Measurements from ENCODE around the gene DCK.
"Not testable (repeated sequence)": the region's sequence is repeated elsewhere in the genome, so short reads cannot be mapped to it uniquely, and the experiment has no call there.

Gene DCK

GRCh38 chr4:70993181-70994068 is at the start of gene DCK:
Gene DCK (plus strand): TSS chr4:70993649. CDS start chr4:70993836, 187 bp downstream.
- peak; percentile 65 for DNase-seq (ENCODE audit: low read depth, low spot score)

DNA sequence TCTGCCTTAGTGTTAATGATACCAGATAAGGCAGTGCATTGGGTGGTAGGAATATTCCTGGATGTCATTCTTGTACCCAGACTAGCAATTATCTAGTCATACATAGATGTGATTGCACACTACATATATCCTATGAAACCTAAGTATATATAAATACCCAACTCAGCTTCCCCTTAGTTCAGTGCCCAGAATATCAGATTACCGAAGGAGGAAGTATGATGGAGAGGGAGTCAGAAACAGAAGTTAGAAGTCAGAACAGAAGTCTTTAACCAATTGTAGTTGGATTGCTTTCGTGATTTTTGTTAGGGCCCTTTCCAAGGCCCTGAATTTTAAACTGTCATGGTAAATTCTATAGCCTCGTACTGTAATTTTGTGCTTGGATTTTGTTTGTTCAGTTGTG is 48.4 kb upstream of the DCK start:
- no peak for DNase-seq (ENCODE audit: low read depth, low spot score)

- no peak for DNase-seq (ENCODE audit: low read depth, low spot score)
These were observed 47.9 kb upstream of the DCK start for GRCh38 chr4:70945452-70946055.

DNA sequence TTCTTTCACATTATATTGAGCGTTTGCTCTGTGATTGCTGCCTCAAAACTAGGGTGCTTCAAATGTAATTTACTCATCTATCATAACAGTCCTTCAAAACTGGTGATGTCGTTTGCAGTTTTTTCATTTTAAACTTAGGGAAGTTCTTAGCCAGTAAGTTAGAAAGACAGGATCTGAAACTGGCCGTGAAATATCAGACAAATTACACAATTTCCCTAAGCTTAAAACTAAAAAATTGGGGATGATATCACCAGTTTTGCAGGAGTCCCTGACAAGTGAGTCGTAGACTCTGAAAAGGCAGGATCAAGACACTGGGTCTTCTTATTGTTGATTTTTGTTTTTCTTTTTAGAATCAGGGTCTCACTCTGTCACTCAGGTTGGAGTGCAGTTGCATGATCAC is 46.5 kb upstream of the DCK start:
- DNase-seq (ENCODE audit: low read depth, low spot score), result no peak

- no peak for DNase-seq (ENCODE audit: low read depth, low spot score)
These were observed 44.7 kb upstream of the DCK start for GRCh38 chr4:70948665-70949260.

DNA sequence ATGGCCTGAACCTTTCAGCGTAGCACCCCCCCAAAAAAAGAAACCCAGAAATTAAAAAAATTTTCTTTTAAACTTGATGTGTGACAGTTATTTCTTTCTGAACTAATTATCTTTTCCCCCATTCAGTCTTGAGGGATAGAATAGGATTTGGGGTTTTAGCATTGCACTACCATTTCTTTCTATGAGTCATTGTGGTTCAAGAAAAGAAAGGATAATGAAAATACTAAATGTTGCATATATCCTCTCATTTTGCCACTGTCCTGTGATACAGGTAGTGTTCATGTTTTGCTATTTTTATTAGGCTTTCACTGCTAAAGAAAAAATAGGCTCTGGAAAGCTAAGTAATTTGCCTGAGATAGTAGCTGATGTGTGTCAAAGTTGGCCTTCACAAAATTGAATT is 39.4 kb upstream of the DCK start:
- no peak for DNase-seq (ENCODE audit: low read depth, low spot score)

DNA sequence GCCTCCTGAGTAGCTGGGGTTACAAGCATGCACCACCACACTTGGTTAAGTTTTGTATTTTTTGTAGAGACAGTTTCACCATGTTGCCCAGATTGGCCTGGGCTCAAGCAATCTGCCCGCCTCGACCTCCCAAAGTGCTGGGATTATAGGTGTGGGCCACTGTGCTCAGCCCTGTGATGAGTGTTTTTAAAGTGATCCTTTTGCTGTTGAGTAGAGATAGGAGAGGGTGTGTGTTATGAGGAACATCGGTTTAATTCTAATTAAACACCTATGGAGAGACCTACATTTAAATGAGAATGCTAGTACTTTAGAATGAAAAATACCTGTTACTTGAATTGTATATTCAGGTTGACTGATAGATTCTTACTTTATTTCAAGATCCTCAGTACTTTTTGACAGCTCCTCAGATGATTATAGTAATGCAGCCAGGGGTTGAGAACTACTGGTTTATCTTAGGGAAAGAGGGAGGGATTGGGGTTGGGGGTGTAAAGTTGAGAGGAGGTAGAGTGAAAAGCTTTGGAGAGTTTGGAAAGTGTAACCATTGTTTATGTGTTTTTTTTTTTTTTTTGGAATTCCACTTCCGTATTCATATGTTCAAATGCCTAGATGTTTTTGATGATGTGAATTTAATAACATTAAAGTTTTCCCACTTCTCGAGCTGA is 36.8 kb upstream of the DCK start:
- DNase-seq (ENCODE audit: low read depth, low spot score), result no peak

DNA sequence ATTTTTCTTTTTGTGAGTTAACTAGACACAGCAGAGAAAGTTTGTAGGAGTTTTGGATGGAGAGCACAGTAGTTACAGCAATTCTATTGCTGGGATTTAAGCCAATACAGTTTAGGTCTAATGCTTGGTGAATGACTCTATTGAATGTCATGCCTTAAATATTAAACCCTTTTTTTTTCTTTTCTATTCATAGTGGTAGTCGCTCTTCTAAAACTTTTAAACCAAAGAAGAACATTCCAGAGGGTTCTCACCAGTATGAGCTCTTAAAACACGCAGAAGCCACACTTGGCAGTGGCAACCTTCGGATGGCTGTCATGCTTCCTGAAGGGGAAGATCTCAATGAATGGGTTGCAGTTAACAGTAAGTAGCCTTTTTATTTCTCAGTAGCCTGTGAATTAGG is 34.8 kb upstream of the DCK start:
- no peak for DNase-seq (ENCODE audit: low read depth, low spot score)

- DNase-seq (ENCODE audit: low read depth, low spot score), result no peak
These were observed 24.4 kb upstream of the DCK start for GRCh38 chr4:70969076-70969475.

- no peak for DNase-seq (ENCODE audit: low read depth, low spot score)
These were observed 17.2 kb upstream of the DCK start for GRCh38 chr4:70976252-70976651.

DNA sequence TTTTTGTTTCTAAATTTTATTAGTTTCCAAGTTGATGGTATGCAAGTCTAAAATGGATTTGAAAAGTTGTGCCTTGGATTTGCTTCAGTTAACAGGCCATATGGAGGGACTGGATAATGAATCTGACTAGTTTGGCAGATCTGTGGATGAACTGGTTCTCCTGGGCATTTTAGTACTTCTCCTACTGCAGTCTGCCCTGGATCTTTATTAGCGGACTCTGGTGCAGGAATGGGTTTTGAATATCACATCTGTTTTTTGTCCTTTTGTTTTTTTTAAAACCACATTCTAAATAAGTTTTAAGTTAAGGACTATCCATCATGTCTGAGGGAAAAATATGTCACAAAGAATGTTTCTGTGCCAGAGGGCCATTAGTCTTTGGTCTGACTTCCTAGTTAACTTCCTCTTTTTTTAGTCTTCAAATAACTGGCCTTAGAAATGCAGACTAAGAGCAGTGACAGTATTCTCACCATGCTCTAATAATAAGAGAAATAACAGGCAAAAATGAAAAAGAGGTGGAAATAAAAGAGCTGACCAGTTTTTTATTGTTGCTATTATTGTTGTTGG is 13.9 kb upstream of the DCK start:
- DNase-seq (ENCODE audit: low read depth, low spot score), result no peak

- no peak for DNase-seq (ENCODE audit: low read depth, low spot score)
These were observed 13.3 kb upstream of the DCK start for GRCh38 chr4:70980196-70980595.

- no peak for DNase-seq (ENCODE audit: low read depth, low spot score)
These were observed 9.3 kb upstream of the DCK start for GRCh38 chr4:70984106-70984505.

DNA sequence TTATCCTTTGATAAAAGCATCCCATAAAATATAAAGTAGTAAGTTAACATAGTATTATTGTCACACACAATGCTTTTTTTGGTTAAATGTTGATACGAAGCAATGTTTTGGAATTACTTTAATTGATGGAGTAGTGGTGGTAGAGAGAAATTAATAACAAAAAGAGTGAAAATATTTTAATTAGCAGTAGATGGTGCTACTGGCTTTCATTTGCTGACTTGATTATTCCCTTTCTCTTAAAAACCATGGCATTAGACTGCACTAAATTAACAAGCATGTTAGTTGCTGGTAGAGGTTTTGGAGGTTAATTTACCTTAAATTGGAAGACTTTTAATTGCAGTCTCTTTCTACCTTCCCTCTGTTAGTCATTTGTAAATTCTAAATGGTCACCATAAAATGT is 8.9 kb upstream of the DCK start:
- DNase-seq (ENCODE audit: low read depth, low spot score), result no peak

GRCh38 chr4:70991596-70991995 is 1.9 kb upstream of the DCK start:
- no peak for DNase-seq (ENCODE audit: low read depth, low spot score)

GRCh38 chr4:70992391-70992881 is 1.0 kb upstream of the DCK start:
- DNase-seq (ENCODE audit: low read depth, low spot score), result no peak

- DNase-seq (ENCODE audit: low read depth, low spot score), result no peak
These were observed 569 bp downstream of the DCK start for GRCh38 chr4:70994069-70994366.

DNA sequence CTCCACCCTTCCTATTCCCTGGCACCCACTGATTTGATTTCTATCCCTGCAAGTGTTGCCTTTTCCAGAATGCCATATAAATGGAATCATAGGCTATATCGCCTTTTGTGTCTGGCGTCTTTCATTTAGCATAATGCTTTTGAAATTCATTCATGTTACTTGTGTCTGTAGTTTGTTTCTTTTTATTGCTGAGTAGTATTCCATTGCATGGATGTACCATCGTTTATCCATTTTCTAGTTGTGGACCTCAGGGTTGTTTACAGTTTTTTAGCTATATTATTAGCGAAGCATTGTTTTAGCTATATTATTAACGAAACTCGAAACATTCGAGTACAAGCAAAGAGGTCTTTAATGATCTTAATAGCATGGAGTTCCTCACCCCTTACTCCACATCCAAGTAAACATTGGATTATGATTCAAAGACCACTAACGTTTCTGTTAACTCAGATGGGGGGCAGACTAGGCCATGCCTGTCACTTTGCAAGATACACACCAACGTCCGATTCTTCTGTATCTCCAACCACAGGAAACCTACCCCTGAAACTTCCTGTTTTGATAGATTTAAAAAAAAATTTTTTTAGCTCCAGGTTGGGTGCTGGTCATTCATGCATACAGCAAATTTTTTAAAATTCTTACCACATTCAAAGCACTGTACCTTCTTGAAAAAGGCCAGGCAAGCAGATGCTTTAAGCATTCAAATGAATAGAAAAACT is 1.1 kb downstream of the DCK start:
- no peak for DNase-seq (ENCODE audit: low read depth, low spot score)

- DNase-seq (ENCODE audit: low read depth, low spot score), result no peak
These were observed 2.5 kb downstream of the DCK start for GRCh38 chr4:70996018-70996360.

DNA sequence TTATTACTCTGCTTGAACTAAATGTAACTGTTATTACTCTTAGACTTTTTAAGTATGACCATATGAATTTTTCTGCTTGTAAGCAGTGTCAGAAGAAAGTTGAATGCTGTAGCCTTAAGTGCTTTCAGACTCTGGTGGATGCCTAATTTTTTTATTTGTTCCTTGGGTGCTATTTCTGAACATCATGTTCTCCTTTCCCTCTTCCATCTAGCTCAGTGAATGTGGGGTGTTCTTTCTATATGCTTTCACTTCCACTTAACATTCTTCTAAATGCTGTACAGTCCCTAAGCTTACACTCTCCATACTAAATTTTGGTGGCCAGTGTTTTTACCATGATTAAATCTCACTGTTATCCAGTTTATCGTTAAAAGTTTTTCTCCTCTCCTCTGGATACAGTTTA is 3.6 kb downstream of the DCK start:
- DNase-seq (ENCODE audit: low read depth, low spot score), result no peak

DNA sequence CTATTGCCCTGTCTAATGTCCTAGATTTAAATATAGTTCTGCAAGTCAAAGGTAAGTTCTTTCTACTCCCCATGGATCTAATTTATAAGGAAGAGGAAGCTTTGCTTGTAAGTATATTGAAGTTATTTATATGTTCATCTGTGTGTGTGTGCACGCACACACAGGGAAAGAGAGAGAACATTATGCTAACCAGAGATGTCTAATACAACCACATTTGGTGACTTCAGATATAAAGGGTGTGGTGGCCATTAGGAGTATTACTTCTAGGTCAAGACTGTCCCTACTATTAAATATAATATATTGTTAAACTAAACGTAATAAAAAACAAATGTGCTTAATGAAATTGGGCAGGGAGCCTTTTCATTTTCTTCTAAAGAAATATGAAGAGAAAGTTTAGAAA is 4.1 kb downstream of the DCK start:
- no peak for DNase-seq (ENCODE audit: low read depth, low spot score)

DNA sequence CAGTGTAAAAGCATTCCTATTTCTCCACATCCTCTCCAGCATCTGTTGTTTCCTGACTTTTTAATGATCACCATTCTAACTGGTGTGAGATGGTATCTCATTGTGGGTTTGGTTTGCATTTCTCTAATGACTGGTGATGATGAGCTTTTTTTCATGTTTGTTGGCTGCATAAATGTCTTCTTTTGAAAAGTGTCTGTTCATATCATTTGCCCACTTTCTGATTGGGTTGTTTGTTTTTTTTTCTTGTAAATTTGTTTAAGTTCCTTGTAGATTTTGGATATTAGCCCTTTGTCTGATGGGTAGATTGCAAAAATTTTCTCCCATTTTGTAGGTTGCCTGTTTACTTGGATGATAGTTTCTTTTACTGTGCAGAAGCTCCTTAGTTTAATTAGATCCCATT is 6.2 kb downstream of the DCK start:
- DNase-seq (ENCODE audit: low read depth, low spot score), result not testable (repeated sequence)

Data from activated CD4-positive, CD25-positive, alpha-beta regulatory T cell treated with anti-CD3 and anti-CD28 coated beads, Interleukin-2, amount 50 U/mL, for 16 hours (primary cell).